GM23338 (cell line): ENCODE results near the gene PCSK7. TPM values are rescaled to one million over a fixed set of nuclear protein-coding genes. Genes with fewer than 3 reads are reported as not detected.

Source experiments
- ATAC-seq: fragments of 200-7000 bp; cut with Tn5 transposase; 3 replicates; pipeline ENCODE4 v1.9.1; 2020
- DNase-seq: peaks from one replicate; pipeline ENCODE4 v3.0.0-alpha.2; 2015; ENCODE audit warnings: low spot score
- H2AFZ ChIP-seq: fragments of 200-600 bp; sonication (generic); 2 replicates; pipeline ENCODE4 v1.8.0; 2016; ENCODE audit warnings: antibody characterized with exemption, mild to moderate bottlenecking, moderate library complexity
- H3F3A ChIP-seq: fragments of 200-600 bp; sonication (generic); replicated peaks from 2 replicates; pipeline ENCODE4 v1.8.0; 2017; ENCODE audit warnings: antibody characterized with exemption, mixed run types, low read depth
- H3K27ac ChIP-seq: fragments of 200-600 bp; sonication (generic); 2 replicates; pipeline ENCODE4 v1.6.1; 2016; ENCODE audit warnings: low read depth
- H3K27me3 ChIP-seq: fragments of 200-600 bp; sonication (generic); 2 replicates; pipeline ENCODE4 v1.8.0; 2016; ENCODE audit warnings: mild to moderate bottlenecking, mixed run types, moderate library complexity; ENCODE audit not compliant: insufficient read depth
- H3K36me3 ChIP-seq: fragments of 200-600 bp; sonication (generic); 2 replicates; pipeline ENCODE4 v1.8.0; 2016; ENCODE audit warnings: mild to moderate bottlenecking; ENCODE audit not compliant: insufficient read depth
- H3K4me1 ChIP-seq: fragments of 200-600 bp; sonication (generic); 2 replicates; pipeline ENCODE4 v1.8.0; 2016; ENCODE audit warnings: mild to moderate bottlenecking, moderate library complexity; ENCODE audit not compliant: insufficient read depth
- H3K4me2 ChIP-seq: fragments of 200-600 bp; sonication (generic); 2 replicates; pipeline ENCODE4 v1.7.1; 2017; ENCODE audit warnings: mixed run types
- H3K4me3 ChIP-seq: fragments of 200-600 bp; sonication (generic); 2 replicates; pipeline ENCODE4 v1.6.1; 2016; ENCODE audit warnings: mixed run types
- H3K79me2 ChIP-seq: fragments of 200-600 bp; sonication (generic); replicated peaks from 2 replicates; pipeline ENCODE4 v1.8.0; 2017; ENCODE audit warnings: mild to moderate bottlenecking; ENCODE audit not compliant: insufficient read depth
- H3K9me2 ChIP-seq: fragments of 200-600 bp; sonication (generic); 2 replicates; pipeline ENCODE4 v1.8.0; 2017; ENCODE audit not compliant: insufficient read depth
- H4K20me1 ChIP-seq: fragments of 200-600 bp; sonication (generic); replicated peaks from 2 replicates; pipeline ENCODE4 v1.8.0; 2017; ENCODE audit warnings: mild to moderate bottlenecking; ENCODE audit not compliant: insufficient read depth
- H3K27ac Mint-ChIP-seq: 2 replicates; pipeline ENCODE4 v1.8.0; 2020; ENCODE audit warnings: inconsistent platforms, mild to moderate bottlenecking, moderate library complexity, mixed read lengths
- H3K27me3 Mint-ChIP-seq: 3 replicates; pipeline ENCODE4 v1.8.0; 2022; ENCODE audit warnings: low read depth, mild to moderate bottlenecking, moderate library complexity, mixed read lengths, inconsistent platforms; ENCODE audit not compliant: insufficient read depth, poor library complexity
- H3K36me3 Mint-ChIP-seq: 3 replicates; pipeline ENCODE4 v1.8.0; 2021; ENCODE audit warnings: low read depth, mild to moderate bottlenecking, inconsistent platforms, moderate library complexity, mixed read lengths
- H3K4me1 Mint-ChIP-seq: 3 replicates; pipeline ENCODE4 v1.8.0; 2020; ENCODE audit warnings: mild to moderate bottlenecking, inconsistent platforms, mixed read lengths
- H3K4me3 Mint-ChIP-seq: 3 replicates; pipeline ENCODE4 v1.8.0; 2021; ENCODE audit warnings: moderate library complexity, mild to moderate bottlenecking, inconsistent platforms, mixed read lengths
- H3K9me3 Mint-ChIP-seq: 3 replicates; pipeline ENCODE4 v1.8.0; 2020; ENCODE audit warnings: moderate library complexity, mild to moderate bottlenecking, inconsistent platforms, mixed read lengths
- CTCF ChIP-seq, 2 experiments: fragments of 200-600 bp in 1 of 2; sonication (generic) in 1 of 2; conservative IDR thresholded peaks; 2 replicates each; pipeline versions ENCODE4 v1.5.1 to v1.6.1; 2016 to 2017; ENCODE audit warnings: antibody characterized with exemption in 2 of 2, low read depth in 2 of 2, mild to moderate bottlenecking in 2 of 2, moderate library complexity in 1 of 2
- ETS1 ChIP-seq: IDR thresholded peaks from 2 replicates; pipeline ENCODE4 v1.6.1; 2016; ENCODE audit warnings: antibody characterized with exemption
- ZNF462 ChIP-seq: fragments of 250-450 bp; sonication (Bioruptor Pico); IDR thresholded peaks from 2 replicates; pipeline ENCODE4 v1.5.0; 2020; ENCODE audit warnings: mild to moderate bottlenecking, moderate library complexity
- polyA plus RNA-seq: library from polyadenylated mRNA; unstranded; fragments of >200 nt; fragmentation: Nextera tagmentation; extraction: Ambion mirVana; gene quantifications from 2 replicates; pipeline ENCODE4 v1.2.1, GENCODE V29; 2016
- total RNA-seq: library from RNA; depleted of rRNA; stranded (reverse); fragments of >200 nt; shearing (Covaris generic); gene quantifications from 2 replicates; pipeline ENCODE4 v1.2.3, GENCODE V29; 2014

Gene PCSK7
- total and polyA plus RNA-seq, 2 experiments from 2014 or later: 12.4 to 46.4 TPM

GRCh38 chr11:117222991-117223740 lies 8.7 kb downstream of the PCSK7 start (continued):
- TF ChIP-seq ZNF462 (CRISPR knock-in tag): no peak

GRCh38 chr11:117221775-117222517 lies 9.9 kb downstream of the PCSK7 start:
- Mint-ChIP-seq H3K27ac (peak overlapping the region; percentile 9; the same call in 1 of the 2 replicates), H3K9me3 (no peaks in the 10 kb centered on the region), H3K4me3 (no peak overlapping the region), H3K36me3 (peaks cover 28% of the 10 kb centered on the region), H3K4me1 (peaks cover 8% of the 10 kb centered on the region), H3K27me3 (peaks cover 12% of the 10 kb centered on the region)
- DNase-seq (no peak), ATAC-seq (peak; percentile 72)
- Histone ChIP-seq H3K36me3 (0 out of 2 replicates have a peak, but pooled peaks cover 5% of the 10 kb centered on the region), H3K79me2 (no peaks in the 10 kb centered on the region), H3K9me2 (no peaks in the 10 kb centered on the region), H4K20me1 (0 out of 2 replicates have a peak, but pooled peaks cover 4% of the 10 kb centered on the region), H3F3A (peaks cover 4% of the 10 kb centered on the region; the same call in 1 of the 2 replicates), H3K4me1 (no peaks in the 10 kb centered on the region), H3K27ac (no peak overlapping the region), H2AFZ (no peak overlapping the region), H3K27me3 (no peaks in the 10 kb centered on the region), H3K4me2 (no peak overlapping the region), H3K4me3 (no peak overlapping the region)
- TF ChIP-seq ETS1 (no peak), CTCF (conservative IDR thresholded peaks at IDR 0.05; ENCODE audit: low read depth in 2 of 2) (peak in 1 of 2 experiments; percentile 17; a peak in 1 of 4 replicates)
